ENCODE results near the gene CCDC148. TPM values are rescaled to one million over a fixed set of nuclear protein-coding genes. Genes with fewer than 3 reads are reported as not detected.
A peak's percentile ranks its signal among the peaks of the same experiment; 100 is the strongest.
"Not testable (repeated sequence)": the region's sequence is repeated elsewhere in the genome, so short reads cannot be mapped to it uniquely, and the experiment has no call there.

The CCDC148 gene
- total and polyA plus RNA-seq, 2 donors (not counting 3 experiments of a cell fraction or from before 2014, with no cell fraction given) = 0.04 to 0.69 TPM

GRCh38 chr2:158477202-158477601, 20.6 kb upstream of the CCDC148 start:
- H3K9me1 ChIP-seq (replicated peaks; ENCODE audit: control insufficient read depth, extremely low read depth, insufficient read depth, low read length) = no peaks in the 10 kb centered on the region
- peak; percentile 30 for DNase-seq (ENCODE audit: low read depth, low spot score)
- no peak overlapping the region for H3K9ac ChIP-seq (replicated peaks; ENCODE audit: extremely low read depth, insufficient read depth, low read length)
- peaks cover 9% of the 10 kb centered on the region for H3K4me1 ChIP-seq (ENCODE audit: control insufficient read depth, extremely low read depth, insufficient read depth, low read length)
- CTCF ChIA-PET = interaction anchor here (0.9 to 2.7 kb wide), 4 partner anchors 11 to 453 kb away, joined by 3 to 6 read pairs (median 4); no protein-coding TSS in a partner anchor
- dilution Hi-C loops (cut with MboI; ENCODE audit: extremely low pct_ligation_motif_present, low sequenced_read_pairs) (no loop called here), intact Hi-C loops (cut with micrococcal nuclease) (no loop called here)
- no peaks in the 10 kb centered on the region for H3K27me3 ChIP-seq (ENCODE audit: control insufficient read depth in 2 of 2, insufficient read depth in 2 of 2, low read length in 2 of 2)
- POLR2A ChIA-PET = no interaction called here
- H4K20me1 ChIP-seq (replicated peaks; ENCODE audit: control insufficient read depth, extremely low read depth, insufficient read depth, low read length) = no peaks in the 10 kb centered on the region
- H3K4me3 ChIP-seq (replicated peaks in 1 of 3; ENCODE audit: insufficient read depth in 1 of 3, low read depth in 1 of 3, low read length in 3 of 3) = no peak overlapping the region
- FAIRE-seq = peak; percentile 76
- no peaks in the 10 kb centered on the region for H3K36me3 ChIP-seq (ENCODE audit: control insufficient read depth in 2 of 2, extremely low read depth in 1 of 2, insufficient read depth in 2 of 2, low read length in 2 of 2)
- no peak for TF ChIP-seq CTCF (IDR thresholded peaks at IDR 0.05; ENCODE audit: extremely low read depth in 1 of 2, insufficient read depth in 1 of 2, low read depth in 1 of 2, low read length in 2 of 2)
- TF ChIP-seq POLR2A (IDR thresholded peaks at IDR 0.05; ENCODE audit: low read depth, low read length) = no peak
- TF ChIP-seq POLR2AphosphoS5 (IDR thresholded peaks at IDR 0.05; ENCODE audit: insufficient read depth, low read depth, low read length) = no peak
- TF ChIP-seq, protein P1, sequence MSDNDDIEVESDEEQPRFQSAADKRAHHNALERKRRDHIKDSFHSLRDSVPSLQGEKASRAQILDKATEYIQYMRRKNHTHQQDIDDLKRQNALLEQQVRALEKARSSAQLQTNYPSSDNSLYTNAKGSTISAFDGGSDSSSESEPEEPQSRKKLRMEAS (IDR thresholded peaks at IDR 0.05; ENCODE audit: insufficient read depth, insufficient read length) = no peak
- TF ChIP-seq MYC (IDR thresholded peaks at IDR 0.05; ENCODE audit: low read depth, low read length) = no peak
- no peak for TF ChIP-seq FOS (IDR thresholded peaks at IDR 0.05; ENCODE audit: borderline replicate concordance, insufficient read depth, low read length)
- TF ChIP-seq GATA2 (IDR thresholded peaks at IDR 0.05; ENCODE audit: insufficient read depth, insufficient read length, low read depth, low read length) = no peak
- TF ChIP-seq EZH2 (IDR thresholded peaks at IDR 0.05; ENCODE audit: borderline replicate concordance, low read depth, low read length, severe bottlenecking) = no peak
- no peak for TF ChIP-seq JUN (IDR thresholded peaks at IDR 0.05; ENCODE audit: borderline replicate concordance, insufficient read depth, insufficient read length, low read depth)
- H3K27ac ChIP-seq (ENCODE audit: insufficient read depth, low read depth, low read length) = no peak overlapping the region
- no TSS peak for BruUV-seq (replicated peaks)
- no peaks in the 10 kb centered on the region for H3K9me3 ChIP-seq (replicated peaks; ENCODE audit: control insufficient read depth, insufficient read depth, low read length)
- no peak overlapping the region for H2AFZ ChIP-seq (ENCODE audit: low read depth, low read length)
- peak overlapping the region; percentile 30 for H3K4me2 ChIP-seq (ENCODE audit: insufficient read depth, low read length)
- peaks cover 14% of the 10 kb centered on the region for H3K79me2 ChIP-seq (ENCODE audit: control insufficient read depth, insufficient read depth, low read length)

GRCh38 chr2:158474526-158475011, 18.0 kb upstream of the CCDC148 start:
- intact Hi-C loops (cut with micrococcal nuclease); FAIRE-seq; H4K20me1 ChIP-seq (replicated peaks; ENCODE audit: control insufficient read depth, extremely low read depth, insufficient read depth, low read length); H3K9me3 ChIP-seq (replicated peaks; ENCODE audit: control insufficient read depth, insufficient read depth, low read length); H3K9me1 ChIP-seq (replicated peaks; ENCODE audit: control insufficient read depth, extremely low read depth, insufficient read depth, low read length); POLR2A ChIA-PET; H3K4me3 ChIP-seq (replicated peaks in 1 of 3; ENCODE audit: insufficient read depth in 1 of 3, low read depth in 1 of 3, low read length in 3 of 3); H3K4me2 ChIP-seq (ENCODE audit: insufficient read depth, low read length); H3K4me1 ChIP-seq (ENCODE audit: control insufficient read depth, extremely low read depth, insufficient read depth, low read length); BruUV-seq (replicated peaks); H3K9ac ChIP-seq (replicated peaks; ENCODE audit: extremely low read depth, insufficient read depth, low read length); H2AFZ ChIP-seq (ENCODE audit: low read depth, low read length); H3K27me3 ChIP-seq (ENCODE audit: control insufficient read depth in 2 of 2, insufficient read depth in 2 of 2, low read length in 2 of 2); DNase-seq (ENCODE audit: low read depth, low spot score); H3K79me2 ChIP-seq (ENCODE audit: control insufficient read depth, insufficient read depth, low read length); H3K27ac ChIP-seq (ENCODE audit: insufficient read depth, low read depth, low read length); dilution Hi-C loops (cut with MboI; ENCODE audit: extremely low pct_ligation_motif_present, low sequenced_read_pairs); H3K36me3 ChIP-seq (ENCODE audit: control insufficient read depth in 2 of 2, extremely low read depth in 1 of 2, insufficient read depth in 2 of 2, low read length in 2 of 2): not testable (repeated sequence)
- CTCF ChIA-PET = interaction anchor here (1.3 kb wide), 1 partner anchor 9 kb away, joined by 3 read pairs; no protein-coding TSS in a partner anchor

Data from endothelial cell of umbilical vein (primary cell).